ENCODE data around the gene CRYBG2. TPM values are rescaled to one million over a fixed set of nuclear protein-coding genes. Genes with fewer than 3 reads are reported as not detected.

The CRYBG2 gene
- total and polyA plus RNA-seq, 5 experiments from 2014 or later, result 0.07 to 0.75 (median 0.65) TPM; not detected in 1

- peaks cover 0 to 6% (median 0%) of the 10 kb centered on the region in 3 donors for H3K36me3 Mint-ChIP-seq
- H3K4me3 Mint-ChIP-seq, result peak overlapping the region; percentile 63 to 88 (median 78)
- H3K27me3 Mint-ChIP-seq, result no peaks in the 10 kb centered on the region
- peak overlapping the region; percentile 93 to 100 (median 96) for H3K27ac Mint-ChIP-seq
- no peaks in the 10 kb centered on the region for H3K9me3 Mint-ChIP-seq
- DNase-seq (peak in 2 of 10 donors; percentile 47 to 67), ATAC-seq (peak in 1 of 2 donors; percentile 3)
- H3K4me1 Mint-ChIP-seq, result peaks cover 46 to 100% (median 93%) of the 10 kb centered on the region in 4 donors
- POLR2A ChIA-PET, result interaction anchor here (0.9 to 30.4 kb wide), 15 partner anchors 10 to 1056 kb away, joined by 3 to 2161 read pairs (median 6); partner anchors contain the start of genes CD52, CEP85, HMGN2 and SH3BGRL3
Observed at GRCh38 chr1:26288311-26288941, 65.5 kb downstream of the CRYBG2 start.

- Mint-ChIP-seq H3K27ac (peak overlapping the region; percentile 93 to 100 (median 96)), H3K9me3 (no peaks in the 10 kb centered on the region), H3K4me1 (peaks cover 52 to 100% (median 97%) of the 10 kb centered on the region in 4 donors), H3K4me3 (peak overlapping the region; percentile 63 to 88 (median 78)), H3K27me3 (no peaks in the 10 kb centered on the region), H3K36me3 (peaks cover 0 to 11% (median 0%) of the 10 kb centered on the region in 3 donors)
- POLR2A ChIA-PET, result interaction anchor here (0.6 to 30.4 kb wide), 14 partner anchors 9 to 1169 kb away, joined by 3 to 2161 read pairs (median 6); partner anchors contain the start of genes CD52, CEP85, HMGN2 and SH3BGRL3
- DNase-seq (peak in 1 of 10 donors; percentile 8), ATAC-seq (no peak)
Observed at GRCh38 chr1:26287811-26288210, 66.1 kb downstream of the CRYBG2 start.

GRCh38 chr1:26287033-26287711 is 66.8 kb downstream of the CRYBG2 start:
- Mint-ChIP-seq H3K9me3 (no peaks in the 10 kb centered on the region), H3K36me3 (peaks cover 0 to 15% (median 0%) of the 10 kb centered on the region in 3 donors), H3K4me3 (peak overlapping the region; percentile 63 to 88 (median 78)), H3K27me3 (no peaks in the 10 kb centered on the region), H3K27ac (peak overlapping the region; percentile 93 to 100 (median 96)), H3K4me1 (peaks cover 55 to 100% (median 99%) of the 10 kb centered on the region in 4 donors)
- POLR2A ChIA-PET, result interaction anchor here (0.5 to 30.4 kb wide), 17 partner anchors 9 to 1170 kb away, joined by 3 to 2161 read pairs (median 5); partner anchors contain the start of genes CD52, CEP85, SH3BGRL3 and SYF2
- DNase-seq, result peak in 9 of 10 donors; percentile 50 to 90 (median 77)
- ATAC-seq, result peak; percentile 48 to 57

- Mint-ChIP-seq H3K36me3 (peaks cover 0 to 20% (median 6%) of the 10 kb centered on the region in 3 donors), H3K27me3 (no peaks in the 10 kb centered on the region), H3K4me1 (peaks cover 59 to 100% (median 98%) of the 10 kb centered on the region in 4 donors), H3K9me3 (no peaks in the 10 kb centered on the region), H3K4me3 (peak overlapping the region in 7 of 10 donors; percentile 4 to 88 (median 30)), H3K27ac (peak overlapping the region; percentile 93 to 100 (median 96))
- POLR2A ChIA-PET, result interaction anchor here (1.0 to 30.4 kb wide), 13 partner anchors 8 to 296 kb away, joined by 3 to 2161 read pairs (median 8); partner anchors contain the start of genes CD52, CEP85, HMGN2 and SH3BGRL3
- no peak for DNase-seq
- no peak for ATAC-seq
Observed at GRCh38 chr1:26286064-26286416, 67.9 kb downstream of the CRYBG2 start.

GRCh38 chr1:26285366-26286063 is 68.4 kb downstream of the CRYBG2 start:
- POLR2A ChIA-PET, result interaction anchor here (1.0 to 30.4 kb wide), 15 partner anchors 7 to 295 kb away, joined by 3 to 2161 read pairs (median 8); partner anchors contain the start of genes CD52, CEP85, HMGN2 and SH3BGRL3
- DNase-seq (no peak), ATAC-seq (no peak)
- no peaks in the 10 kb centered on the region for H3K27me3 Mint-ChIP-seq
- peaks cover 0 to 22% (median 8%) of the 10 kb centered on the region in 3 donors for H3K36me3 Mint-ChIP-seq
- peak overlapping the region; percentile 96 to 100 (median 98) for H3K27ac Mint-ChIP-seq
- H3K4me1 Mint-ChIP-seq, result peaks cover 60 to 100% (median 97%) of the 10 kb centered on the region in 4 donors
- H3K9me3 Mint-ChIP-seq, result no peaks in the 10 kb centered on the region
- peak overlapping the region in 9 of 10 donors; percentile 30 to 95 (median 90) for H3K4me3 Mint-ChIP-seq

GRCh38 chr1:26284597-26285347 is 69.2 kb downstream of the CRYBG2 start:
- Mint-ChIP-seq H3K27me3 (no peaks in the 10 kb centered on the region), H3K36me3 (peaks cover 0 to 22% (median 8%) of the 10 kb centered on the region in 3 donors), H3K27ac (peak overlapping the region; percentile 96 to 100 (median 98)), H3K4me1 (peaks cover 55 to 94% (median 91%) of the 10 kb centered on the region in 4 donors), H3K4me3 (peak overlapping the region; percentile 68 to 95 (median 89)), H3K9me3 (no peaks in the 10 kb centered on the region)
- ATAC-seq, result peak; percentile 67 to 81
- peak; percentile 72 to 97 (median 88) for DNase-seq
- POLR2A ChIA-PET, result interaction anchor here (0.5 to 30.4 kb wide), 15 partner anchors 6 to 188 kb away, joined by 4 to 2161 read pairs (median 8); partner anchors contain the start of genes CD52, CEP85, DHDDS and HMGN2

- peak overlapping the region; percentile 96 to 100 (median 98) for H3K27ac Mint-ChIP-seq
- H3K4me1 Mint-ChIP-seq, result peaks cover 50 to 94% (median 90%) of the 10 kb centered on the region in 4 donors
- peaks cover 0 to 22% (median 8%) of the 10 kb centered on the region in 3 donors for H3K36me3 Mint-ChIP-seq
- no peaks in the 10 kb centered on the region for H3K27me3 Mint-ChIP-seq
- no peaks in the 10 kb centered on the region for H3K9me3 Mint-ChIP-seq
- POLR2A ChIA-PET, result interaction anchor here (0.5 to 30.4 kb wide), 12 partner anchors 5 to 189 kb away, joined by 4 to 2161 read pairs (median 10); partner anchors contain the start of genes CD52, CEP85, DHDDS and HMGN2
- no peak for DNase-seq
- peak overlapping the region; percentile 68 to 95 (median 89) for H3K4me3 Mint-ChIP-seq
- no peak for ATAC-seq
Observed at GRCh38 chr1:26283871-26284596, 69.9 kb downstream of the CRYBG2 start.

GRCh38 chr1:26283279-26283853 is 70.6 kb downstream of the CRYBG2 start:
- peak overlapping the region; percentile 40 to 95 (median 90) for H3K4me3 Mint-ChIP-seq
- peak overlapping the region; percentile 96 to 100 (median 98) for H3K27ac Mint-ChIP-seq
- no peaks in the 10 kb centered on the region for H3K9me3 Mint-ChIP-seq
- no peaks in the 10 kb centered on the region for H3K27me3 Mint-ChIP-seq
- H3K36me3 Mint-ChIP-seq, result peaks cover 0 to 22% (median 8%) of the 10 kb centered on the region in 3 donors
- H3K4me1 Mint-ChIP-seq, result peaks cover 51 to 94% (median 89%) of the 10 kb centered on the region in 4 donors
- POLR2A ChIA-PET, result interaction anchor here (0.6 to 30.4 kb wide), 5 partner anchors 6 to 847 kb away, joined by 4 to 2161 read pairs (median 24); partner anchors contain the start of genes CD52, DHDDS and UBXN11
- ATAC-seq, result no peak
- DNase-seq, result no peak

GRCh38 chr1:26282401-26282918 is 71.5 kb downstream of the CRYBG2 start:
- peak overlapping the region in 9 of 10 donors; percentile 66 to 95 (median 90) for H3K4me3 Mint-ChIP-seq
- ATAC-seq, result no peak
- POLR2A ChIA-PET, result interaction anchor here (1.5 to 30.4 kb wide), 5 partner anchors 7 to 96 kb away, joined by 6 to 2161 read pairs (median 17); partner anchors contain the start of genes CD52 and UBXN11
- no peak for DNase-seq
- H3K4me1 Mint-ChIP-seq, result peaks cover 45 to 94% (median 89%) of the 10 kb centered on the region in 4 donors
- no peaks in the 10 kb centered on the region for H3K9me3 Mint-ChIP-seq
- peaks cover 0 to 22% (median 8%) of the 10 kb centered on the region in 3 donors for H3K36me3 Mint-ChIP-seq
- no peaks in the 10 kb centered on the region for H3K27me3 Mint-ChIP-seq
- peak overlapping the region; percentile 96 to 100 (median 98) for H3K27ac Mint-ChIP-seq

GRCh38 chr1:26281971-26282370 is 72.0 kb downstream of the CRYBG2 start:
- Mint-ChIP-seq H3K4me3 (peak overlapping the region; percentile 86 to 95 (median 92)), H3K4me1 (peaks cover 42 to 94% (median 89%) of the 10 kb centered on the region in 4 donors), H3K27ac (peak overlapping the region; percentile 90 to 100 (median 96)), H3K27me3 (no peaks in the 10 kb centered on the region), H3K36me3 (peaks cover 0 to 23% (median 8%) of the 10 kb centered on the region in 3 donors), H3K9me3 (no peaks in the 10 kb centered on the region)
- DNase-seq (no peak), ATAC-seq (no peak)
- POLR2A ChIA-PET, result interaction anchor here (0.6 to 30.4 kb wide), 11 partner anchors 7 to 436 kb away, joined by 3 to 2161 read pairs (median 6); partner anchors contain the start of genes CD52, CRYBG2 and UBXN11

Measured in naive thymus-derived CD8-positive, alpha-beta T cell (primary cell).